GM19239 (cell line): ENCODE data around the gene PBX2.
A peak's percentile ranks its signal among the peaks of the same experiment; 100 is the strongest.
"Not testable (repeated sequence)": the region's sequence is repeated elsewhere in the genome, so short reads cannot be mapped to it uniquely, and the experiment has no call there.

ENCODE experiments used
- DNase-seq: peaks from one replicate; pipeline ENCODE4 v3.0.0; 2011; ENCODE audit warnings: low spot score; ENCODE audit not compliant: insufficient read length
- FAIRE-seq: peaks from 2 replicates; lab custom pipeline; 2011; peaks lifted over from hg19 to GRCh38; lab: Jason Lieb, UNC

The PBX2 gene

GRCh38 chr6:32188381-32189068 lies 1.5 kb downstream of the PBX2 start:
- DNase-seq, result no peak
- FAIRE-seq, result no peak

- not testable (repeated sequence) for DNase-seq, FAIRE-seq
Observed at GRCh38 chr6:32187725-32188380, 2.1 kb downstream of the PBX2 start.

GRCh38 chr6:32187009-32187709 lies 2.8 kb downstream of the PBX2 start:
- FAIRE-seq (no peak), DNase-seq (no peak)

- DNase-seq, FAIRE-seq: not testable (repeated sequence)
Observed at GRCh38 chr6:32186151-32186840, 3.7 kb downstream of the PBX2 start.

- not testable (repeated sequence) for DNase-seq, FAIRE-seq
Observed at GRCh38 chr6:32185681-32186131, 4.3 kb downstream of the PBX2 start.

GRCh38 chr6:32184084-32184640 lies 5.8 kb downstream of the PBX2 start, which contains the start of gene AGER:
AGER (minus strand) TSS chr6:32184253; CDS start chr6:32184222, 31 bp downstream.
- FAIRE-seq, result no peak
- no peak for DNase-seq

- FAIRE-seq, result no peak
Observed at GRCh38 chr6:32183483-32184083, 6.4 kb downstream of the PBX2 start.

GRCh38 chr6:32183030-32183429 lies 7.0 kb downstream of the PBX2 start:
- no peak for FAIRE-seq

More at GRCh38 chr6:32183483-32184083, 6.4 kb downstream of the PBX2 start:
- no peak for DNase-seq

GRCh38 chr6:32182555-32182981 lies 7.4 kb downstream of the PBX2 start:
- no peak for DNase-seq
- FAIRE-seq, result no peak

More at GRCh38 chr6:32183030-32183429, 7.0 kb downstream of the PBX2 start:
- DNase-seq, result no peak

- DNase-seq (no peak), FAIRE-seq (no peak)
Observed at GRCh38 chr6:32181915-32182529, 8.0 kb downstream of the PBX2 start.

GRCh38 chr6:32181148-32181702 lies 8.8 kb downstream of the PBX2 start:
- DNase-seq (no peak), FAIRE-seq (no peak)

- DNase-seq, result no peak
- FAIRE-seq, result no peak
Observed at GRCh38 chr6:32179766-32180405, 10.1 kb downstream of the PBX2 start.

GRCh38 chr6:32178547-32179440 lies 11.2 kb downstream of the PBX2 start:
- peak; percentile 11 for FAIRE-seq
- DNase-seq, result no peak

GRCh38 chr6:32177788-32178546 lies 12.0 kb downstream of the PBX2 start, which contains the start of gene RNF5:
RNF5 (plus strand) TSS chr6:32178405; CDS start chr6:32178512, 107 bp downstream.
- DNase-seq (peak; percentile 90), FAIRE-seq (peak; percentile 98)

- no peak for DNase-seq
- FAIRE-seq, result peak; percentile 21
Observed at GRCh38 chr6:32177183-32177787, 12.7 kb downstream of the PBX2 start.
